ENCODE measurements around the gene EEF1AKMT1.

GRCh38 chr13:20749377-20749776 is 24.4 kb downstream of the EEF1AKMT1 start:
- TF ChIP-seq CTCF (IDR thresholded peaks at IDR 0.05) = no peak
- no peak for TF ChIP-seq POLR2A (IDR thresholded peaks at IDR 0.05)

Data from heart left ventricle (tissue), 13 donors.